NCI-H524 treated with DMSO at 0.1 percent for 48 hours (cell line): ENCODE results near the gene TM4SF18.

Source experiments
- DNase-seq: peaks from one replicate; lab custom pipeline; 2025; lab: John Stamatoyannopoulos, UW

The TM4SF18 gene

DNA sequence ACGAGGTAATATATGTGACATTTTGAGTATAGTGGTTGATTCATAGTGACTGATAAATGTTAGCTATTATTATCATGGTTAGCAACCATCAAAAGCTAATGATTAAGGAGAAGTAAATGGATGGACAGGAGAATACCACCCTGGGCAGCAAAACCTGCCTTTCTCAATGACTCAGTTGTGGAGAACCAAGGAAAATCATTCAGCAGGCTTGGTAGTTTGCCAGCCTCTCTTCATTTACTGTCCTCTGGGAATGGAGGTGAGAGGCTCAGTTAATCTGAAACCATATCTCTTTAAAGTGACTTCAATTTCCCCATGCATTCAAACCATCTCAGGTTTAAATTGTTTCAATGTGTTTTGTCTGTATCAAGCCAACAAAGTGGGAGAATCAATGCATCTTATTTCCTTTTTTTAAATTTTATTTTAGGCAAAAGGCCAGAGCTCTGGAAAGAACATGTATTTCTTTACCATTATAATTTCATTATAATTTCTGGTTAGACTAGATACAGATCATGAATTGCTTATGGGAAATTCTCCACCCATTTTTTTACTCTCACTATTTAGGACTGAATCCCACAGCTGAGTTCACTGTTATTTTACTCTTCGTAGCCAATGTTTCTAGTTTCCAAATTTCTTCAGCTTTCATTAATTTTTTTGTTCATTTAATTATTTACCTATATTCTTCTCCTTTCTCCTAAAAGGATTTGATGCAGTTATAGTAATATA is 2.7 kb downstream of the TM4SF18 start:
- no peak for DNase-seq

DNA sequence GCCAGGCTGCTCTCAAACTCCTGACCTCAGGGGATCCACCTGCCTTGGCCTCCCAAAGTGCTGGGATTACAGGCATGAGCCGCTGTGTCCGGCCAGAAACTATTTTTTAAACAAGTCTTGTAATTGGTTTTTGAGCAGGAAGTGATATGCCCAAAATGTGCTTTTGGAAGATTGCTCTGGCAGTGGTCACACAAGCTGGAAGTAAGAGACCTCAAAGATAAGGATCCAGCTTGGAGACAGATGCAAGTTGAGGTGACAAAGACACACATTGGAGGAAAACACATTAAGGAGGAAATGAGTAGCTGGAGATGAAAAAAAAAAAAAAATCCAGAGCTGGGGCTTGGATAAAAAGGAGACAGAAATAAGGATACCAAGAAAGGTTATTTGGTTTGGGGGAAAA is 6.3 kb downstream of the TM4SF18 start:
- DNase-seq, result no peak

DNA sequence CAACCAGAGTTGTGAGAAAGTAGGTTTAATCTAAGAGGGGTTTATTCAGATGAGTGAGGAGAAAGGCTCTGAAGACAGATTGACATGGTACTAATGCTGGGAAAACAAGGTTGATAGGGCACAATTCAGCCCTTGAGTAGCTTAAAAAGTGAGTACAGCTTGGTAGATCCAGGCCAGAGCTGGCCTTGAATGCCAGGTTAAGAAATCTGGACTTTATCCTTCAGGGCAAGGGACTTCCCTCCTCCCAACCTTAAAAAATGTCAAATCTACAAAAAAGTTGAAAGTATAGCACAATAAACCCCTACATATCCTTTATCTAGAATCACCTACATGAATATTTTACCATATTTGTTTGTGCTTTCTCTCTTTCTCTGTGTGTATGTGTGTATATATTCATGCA is 7.9 kb downstream of the TM4SF18 start:
- no peak for DNase-seq

DNA sequence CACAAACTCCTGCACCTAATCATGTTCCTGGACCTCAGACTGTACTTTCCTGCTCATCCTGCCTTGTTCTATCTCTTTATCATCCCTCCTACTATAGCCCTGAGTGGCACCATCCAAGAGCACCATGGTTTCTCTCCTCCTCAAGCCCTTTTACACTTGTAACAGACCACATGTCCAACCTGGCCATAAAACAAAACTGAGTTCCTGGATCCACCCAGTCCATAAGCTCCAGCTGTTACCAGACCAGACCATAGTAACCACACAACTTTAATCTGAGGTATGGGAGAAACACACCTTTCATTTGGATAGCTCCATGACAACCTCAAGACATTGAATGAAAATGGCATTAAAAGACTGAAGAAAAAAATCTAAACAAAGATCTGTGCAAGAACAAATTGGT is 9.1 kb downstream of the TM4SF18 start:
- DNase-seq, result no peak

DNA sequence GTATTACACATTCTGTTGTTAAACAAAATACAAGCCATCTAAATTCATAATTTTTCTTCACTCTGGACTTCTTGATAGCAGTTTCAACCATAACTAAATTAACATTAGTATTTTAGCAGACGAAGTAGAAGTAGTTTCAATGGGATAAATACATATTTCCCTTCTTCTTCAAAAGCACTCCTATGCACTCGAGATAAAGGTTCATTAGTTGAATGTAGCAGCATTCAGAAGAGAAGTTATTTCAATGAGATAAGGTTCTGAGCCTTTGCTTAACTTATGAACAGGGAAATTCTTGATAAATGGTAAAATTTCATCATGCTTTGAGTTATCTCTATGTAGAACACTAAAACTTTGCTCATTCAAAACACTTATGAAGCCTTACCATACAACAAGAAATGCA is 11.8 kb downstream of the TM4SF18 start:
- no peak for DNase-seq

DNA sequence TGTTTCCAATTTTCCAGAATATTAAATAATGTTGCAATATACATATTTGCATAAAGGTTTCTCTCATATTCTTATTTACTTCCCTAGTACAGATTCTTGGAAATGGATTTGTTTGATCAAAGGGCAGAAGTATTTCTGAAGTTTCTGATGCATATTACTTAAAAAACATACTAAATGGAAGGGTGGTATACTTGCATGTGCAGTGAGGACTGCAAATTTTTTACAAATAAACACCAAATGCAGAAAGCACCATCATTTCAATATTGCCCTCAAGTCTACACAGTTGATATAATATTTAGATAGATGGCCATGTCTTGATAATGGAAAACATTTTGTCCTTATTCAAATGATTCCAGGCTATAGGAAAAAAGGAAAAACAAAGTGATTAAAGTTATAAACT is 12.3 kb downstream of the TM4SF18 start:
- no peak for DNase-seq

DNA sequence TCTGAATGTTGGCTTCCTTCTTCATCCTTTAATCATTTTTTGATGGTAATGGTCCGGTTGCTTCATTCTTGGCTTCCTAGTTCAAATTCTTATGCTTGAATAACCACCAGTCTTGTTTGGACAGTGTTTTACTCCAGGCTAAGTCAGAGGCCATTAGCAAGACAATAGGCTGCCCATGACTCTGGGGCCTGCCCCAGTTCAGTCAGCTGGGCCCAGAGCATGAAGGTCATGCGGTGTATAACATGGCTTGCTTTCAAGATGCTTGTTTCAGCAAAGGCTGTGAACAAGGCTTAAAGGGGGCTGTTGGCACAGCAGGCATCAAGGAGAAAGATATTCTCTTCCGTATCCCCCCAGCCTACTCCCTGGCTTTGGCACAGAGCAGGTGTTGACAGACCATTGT is 13.7 kb downstream of the TM4SF18 start:
- no peak for DNase-seq

DNA sequence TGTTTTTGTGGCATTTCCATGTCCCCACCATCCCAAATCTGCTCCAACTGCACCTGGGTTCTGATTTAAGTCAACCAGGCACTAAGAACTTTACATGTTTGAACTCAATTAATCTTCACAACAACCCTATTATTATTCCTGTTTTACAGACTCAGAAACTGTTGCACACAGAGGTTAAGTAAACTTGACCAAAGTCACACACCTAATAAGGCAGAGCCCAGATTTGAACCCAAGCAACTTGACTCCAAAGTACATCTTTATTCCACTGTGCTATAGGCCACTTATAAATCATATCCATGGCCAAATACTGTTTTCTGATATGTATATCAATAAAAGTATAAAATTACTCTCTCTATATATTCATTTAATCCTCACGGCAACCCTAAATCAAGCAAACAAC is 16.4 kb downstream of the TM4SF18 start:
- no peak for DNase-seq

DNA sequence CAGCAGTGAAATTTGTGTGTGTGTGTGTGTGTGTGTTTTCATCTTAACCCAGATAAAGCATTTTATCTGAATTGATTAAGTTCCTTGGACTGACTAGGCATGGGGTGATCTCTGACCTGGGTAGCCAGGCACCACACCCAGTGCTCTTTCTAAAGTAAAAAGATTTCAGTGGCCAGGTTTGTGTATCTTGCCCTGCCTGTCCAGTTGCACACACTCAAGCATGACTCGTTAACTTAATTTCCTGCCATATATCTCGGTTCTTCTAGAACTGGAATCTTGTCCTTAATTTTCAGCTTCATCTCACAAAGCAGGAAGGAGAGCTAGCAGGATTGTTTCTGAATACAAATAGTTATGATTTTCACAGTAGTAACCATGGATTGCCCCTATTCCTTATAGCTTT is 17.0 kb downstream of the TM4SF18 start:
- no peak for DNase-seq

DNA sequence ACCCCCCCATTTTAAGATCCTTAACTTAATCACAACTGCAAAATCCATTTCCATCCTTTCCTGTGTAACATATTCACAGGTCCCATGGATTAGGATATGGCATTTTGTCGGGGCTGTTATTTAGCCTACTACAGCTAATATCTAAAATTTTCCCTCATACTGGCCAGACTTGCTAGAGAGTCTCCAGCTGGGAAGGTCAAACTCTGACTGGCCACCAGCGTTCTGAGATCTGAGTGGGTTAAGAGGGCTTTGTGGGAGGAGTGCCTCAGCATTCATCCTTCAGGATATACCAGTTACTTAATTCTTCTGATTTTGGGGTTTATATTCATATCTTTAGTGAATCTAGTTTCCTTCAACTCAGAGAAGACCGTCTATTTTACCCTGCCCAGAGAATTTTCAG is 17.7 kb downstream of the TM4SF18 start:
- no peak for DNase-seq

DNA sequence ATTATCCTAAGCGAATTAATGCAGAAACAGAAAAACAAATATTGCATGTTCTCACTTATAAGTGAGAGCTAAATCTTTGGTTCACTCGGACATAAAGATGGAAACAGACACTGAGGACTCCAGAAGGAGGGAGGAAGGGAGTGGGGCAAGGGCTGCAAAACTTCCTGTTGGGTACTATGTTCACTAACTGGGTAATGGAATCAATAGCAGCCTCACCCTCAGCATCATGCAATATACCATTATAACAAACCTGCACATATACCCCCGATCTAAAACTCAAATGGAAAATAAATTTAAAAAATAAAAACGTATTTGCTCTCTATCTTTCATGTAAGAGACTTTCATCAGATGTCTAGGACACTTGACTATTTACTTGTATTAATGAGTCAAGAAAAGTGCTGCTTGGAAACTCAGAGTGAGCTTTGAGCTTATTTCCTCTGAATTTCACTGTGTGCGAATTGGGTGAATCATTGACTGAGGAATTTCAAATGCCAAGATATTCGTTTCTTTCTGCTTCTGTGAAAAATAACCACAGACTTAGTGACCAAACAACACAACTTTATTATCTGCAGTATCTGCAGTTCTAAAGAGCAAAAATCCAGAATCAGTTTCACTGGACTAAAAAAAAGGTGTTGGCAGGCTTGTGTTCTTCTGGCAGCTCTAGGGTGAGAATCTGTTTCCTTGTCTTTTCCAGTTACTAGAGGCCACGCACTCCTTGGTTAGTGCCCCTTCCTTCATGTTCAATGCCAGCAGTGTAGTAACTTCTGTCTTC is 18.4 kb downstream of the TM4SF18 start:
- no peak for DNase-seq

DNA sequence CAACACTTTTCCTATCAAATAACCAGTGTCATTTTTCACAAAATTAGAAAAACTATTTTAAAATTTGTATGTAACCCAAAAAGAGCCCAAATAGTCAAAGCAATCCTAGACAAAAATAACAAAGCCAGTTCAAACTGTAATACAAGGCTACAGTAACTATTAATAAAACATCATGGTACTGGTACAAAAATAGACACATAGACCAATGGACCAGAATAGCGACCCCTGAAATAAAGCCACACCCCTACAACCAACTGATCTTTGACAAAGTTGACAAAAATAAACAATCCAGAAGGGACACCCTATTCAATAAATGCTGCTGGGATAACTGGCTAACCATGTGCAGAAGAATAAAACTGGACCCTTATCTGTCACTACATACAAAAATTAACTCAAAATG is 19.9 kb downstream of the TM4SF18 start:
- no peak for DNase-seq

DNA sequence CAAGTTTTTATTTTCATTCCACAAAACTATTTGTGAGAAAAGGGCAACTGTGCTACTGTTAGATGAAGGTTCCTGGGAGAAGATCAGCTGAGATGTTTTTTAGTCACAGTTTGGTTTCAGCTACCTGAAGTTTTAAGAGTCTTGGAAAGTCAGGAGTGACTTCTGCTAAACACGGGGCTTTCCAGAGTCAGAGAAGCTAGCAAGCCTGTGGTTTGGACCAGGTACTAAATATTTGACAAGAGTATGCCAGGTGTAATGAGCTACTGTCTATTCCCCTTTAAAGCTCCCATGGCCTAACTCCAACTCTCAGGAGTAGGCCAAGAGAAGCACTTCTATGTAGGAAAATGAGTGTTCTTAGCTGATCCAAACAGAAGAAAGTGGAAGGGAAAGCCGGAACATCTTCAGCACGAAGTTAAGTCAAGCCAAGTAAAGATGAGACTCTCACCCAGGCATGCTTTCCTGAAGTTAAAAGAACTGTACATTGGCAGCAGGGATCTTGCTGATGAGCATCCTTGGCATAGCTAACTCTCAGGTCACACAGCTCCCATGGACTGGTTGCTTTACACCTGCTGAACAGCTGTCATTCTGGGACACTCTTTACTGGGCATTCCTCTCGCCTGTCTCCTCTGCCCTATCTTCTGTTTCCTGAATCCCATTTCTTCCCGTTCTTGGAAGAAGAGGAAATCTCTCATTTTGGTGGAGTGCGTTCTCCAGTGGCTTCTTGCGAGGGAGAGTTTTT is 22.5 kb downstream of the TM4SF18 start:
- no peak for DNase-seq

DNA sequence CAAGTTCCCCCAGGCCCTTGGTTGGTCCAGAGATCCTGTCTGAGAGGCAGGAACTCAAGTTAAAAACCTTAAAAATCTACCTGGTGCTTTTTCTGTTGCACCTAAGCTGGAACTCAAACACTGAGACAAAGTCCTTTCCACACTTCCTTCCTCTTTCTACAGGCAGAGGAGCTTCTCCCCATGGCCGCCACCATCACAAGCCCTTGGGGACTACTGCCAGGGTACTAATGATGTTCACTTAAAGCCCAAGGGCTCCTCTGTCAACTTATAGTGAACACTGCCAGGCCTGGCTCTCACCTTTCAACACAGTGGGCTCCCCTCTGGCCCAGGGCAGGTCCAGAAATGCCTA is 26.0 kb downstream of the TM4SF18 start:
- DNase-seq, result no peak

DNA sequence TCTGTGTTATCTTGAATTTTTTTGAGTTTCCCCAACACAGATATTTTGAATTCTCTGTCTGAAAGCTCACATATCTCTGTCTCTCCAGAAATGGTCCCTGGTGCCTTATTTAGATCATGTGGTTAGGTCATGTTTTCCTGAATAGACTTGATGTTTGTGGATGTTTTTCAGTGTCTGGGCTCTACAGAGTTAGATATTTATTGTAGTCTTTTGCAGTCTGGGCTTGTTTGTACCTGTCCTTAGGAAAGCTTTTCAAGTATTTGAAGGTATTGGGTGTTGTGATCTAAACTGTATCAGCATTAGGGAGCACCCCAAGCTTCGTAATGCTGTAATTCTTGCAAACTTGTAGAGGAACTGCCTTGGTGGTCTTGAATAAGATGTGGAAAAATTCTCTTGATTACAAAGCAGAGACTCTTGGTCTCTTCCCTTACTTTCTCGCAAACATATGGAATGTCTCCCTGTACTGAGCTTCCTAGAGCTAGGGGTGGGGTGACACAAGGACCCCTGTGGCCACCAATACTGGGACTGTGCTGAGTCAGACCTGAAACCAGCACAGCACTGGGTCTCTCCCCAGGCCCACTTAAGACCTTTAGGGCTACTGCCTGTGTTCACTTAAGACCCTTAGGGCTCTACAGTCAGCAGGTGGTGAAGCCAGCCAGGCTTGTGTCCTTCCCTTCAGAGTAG is 26.5 kb downstream of the TM4SF18 start:
- DNase-seq, result no peak

DNA sequence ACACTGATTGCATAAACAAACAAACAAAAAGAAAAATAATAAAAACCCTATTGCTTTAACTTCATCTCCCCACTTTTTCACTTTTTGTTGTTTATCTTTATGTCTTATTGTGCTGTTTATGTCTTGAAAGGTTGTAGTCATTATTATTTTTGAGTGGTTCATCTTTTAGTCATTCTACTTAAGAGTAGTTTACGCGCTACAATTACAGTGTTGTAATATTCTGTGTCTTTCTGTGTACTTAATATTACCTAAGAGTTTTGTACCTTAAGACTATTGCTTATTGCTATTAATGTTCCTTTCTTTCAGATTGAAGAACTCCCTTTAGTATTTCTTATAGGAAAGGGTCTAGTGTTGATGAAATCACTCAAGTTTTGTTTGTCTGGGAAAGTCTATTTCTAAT is 28.1 kb downstream of the TM4SF18 start:
- no peak for DNase-seq

DNA sequence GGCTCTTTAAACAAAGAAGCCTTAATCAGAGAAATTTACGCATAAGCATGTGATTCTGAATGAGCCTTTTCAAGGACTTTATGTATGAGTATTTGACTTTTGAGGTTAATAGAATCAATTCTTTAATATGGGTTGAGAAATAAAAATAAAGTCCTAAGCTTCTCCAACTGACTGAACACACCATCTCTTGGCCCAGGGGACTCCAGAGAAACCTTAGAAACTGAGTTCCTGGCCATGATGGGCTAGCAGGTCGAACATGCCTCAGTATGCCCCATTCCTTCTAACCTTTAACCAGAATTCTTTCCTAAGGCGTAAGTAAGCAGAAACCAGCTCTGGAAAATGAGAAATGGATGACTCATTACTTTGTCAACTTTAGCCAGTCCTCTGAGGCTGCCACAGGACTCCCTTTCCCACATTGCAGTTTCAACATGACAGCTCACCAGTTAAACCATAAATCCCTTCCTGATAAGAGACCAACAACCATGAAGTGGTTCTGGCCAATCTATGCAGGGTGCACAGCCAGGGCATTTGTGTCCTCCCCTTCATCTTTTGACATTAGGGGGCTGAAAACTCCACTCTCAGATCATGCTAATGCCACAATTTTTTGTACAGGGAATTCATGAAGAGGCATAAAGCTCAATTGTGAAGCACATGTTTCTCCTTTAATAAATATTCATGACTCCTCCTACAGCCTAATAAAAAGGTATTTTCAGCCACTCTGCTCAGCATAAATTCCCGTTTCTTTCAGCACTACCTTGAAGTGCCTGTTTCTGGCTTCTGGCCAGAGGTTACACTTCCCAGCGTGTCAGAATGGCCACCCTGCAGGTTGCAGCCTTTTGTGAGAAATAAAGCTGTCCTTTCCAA is 33.3 kb downstream of the TM4SF18 start:
- DNase-seq, result no peak

DNA sequence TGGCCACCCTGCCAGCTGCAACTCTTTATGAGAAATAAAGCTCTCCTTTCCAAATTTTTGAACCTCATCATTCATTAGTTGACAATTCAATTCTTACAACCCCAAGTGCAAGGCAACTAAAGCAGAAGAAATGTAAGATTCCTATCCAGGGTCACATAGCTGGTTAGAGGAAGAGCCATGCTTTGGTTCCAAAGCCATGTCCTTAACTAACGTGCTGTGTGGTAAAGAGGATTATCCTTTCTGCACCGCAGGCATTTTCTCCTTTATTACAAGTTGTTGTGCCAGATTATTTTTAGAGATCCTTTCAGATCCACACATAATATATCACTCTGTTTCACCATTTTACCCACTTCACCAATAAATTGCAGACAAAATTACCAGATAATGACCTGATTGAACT is 36.5 kb downstream of the TM4SF18 start:
- DNase-seq, result no peak

DNA sequence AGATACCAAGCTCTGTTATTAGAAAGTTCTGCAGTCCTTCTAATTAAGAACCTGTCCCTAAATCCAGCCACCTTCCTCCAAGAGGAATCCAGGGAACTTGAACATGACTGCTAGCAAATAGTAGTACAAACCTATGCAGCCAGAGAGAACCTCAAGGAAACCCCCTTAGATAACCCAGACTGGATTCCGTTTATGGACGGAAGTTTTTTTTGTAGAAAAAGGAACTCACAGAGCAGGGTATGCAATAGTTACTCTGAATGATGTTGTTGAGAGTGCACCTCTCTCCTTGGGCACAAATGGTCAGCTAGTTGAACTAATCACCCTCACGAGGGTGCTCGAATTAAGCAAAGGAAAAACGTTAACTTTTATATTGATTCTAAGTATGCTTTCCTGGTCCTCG is 40.8 kb downstream of the TM4SF18 start:
- DNase-seq, result no peak

DNA sequence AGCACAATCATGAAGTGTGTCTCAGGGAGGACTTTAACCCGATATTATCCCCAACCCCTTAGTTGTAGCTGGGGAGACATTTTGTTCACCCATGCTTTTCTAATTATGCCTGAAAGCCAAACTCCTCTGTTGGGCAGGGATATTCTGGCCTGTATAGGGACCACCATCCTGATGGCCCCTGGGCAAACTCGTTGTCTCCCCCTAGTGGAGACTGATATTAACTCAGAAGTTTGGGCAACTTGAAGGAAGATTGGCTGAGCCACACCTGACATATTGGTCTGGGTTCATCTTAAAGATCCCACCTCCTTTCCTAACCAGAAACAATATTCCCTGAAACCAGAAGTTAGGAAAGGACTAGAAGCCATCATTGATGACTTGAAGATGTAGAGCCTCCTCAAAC is 42.3 kb downstream of the TM4SF18 start:
- DNase-seq, result no peak

DNA sequence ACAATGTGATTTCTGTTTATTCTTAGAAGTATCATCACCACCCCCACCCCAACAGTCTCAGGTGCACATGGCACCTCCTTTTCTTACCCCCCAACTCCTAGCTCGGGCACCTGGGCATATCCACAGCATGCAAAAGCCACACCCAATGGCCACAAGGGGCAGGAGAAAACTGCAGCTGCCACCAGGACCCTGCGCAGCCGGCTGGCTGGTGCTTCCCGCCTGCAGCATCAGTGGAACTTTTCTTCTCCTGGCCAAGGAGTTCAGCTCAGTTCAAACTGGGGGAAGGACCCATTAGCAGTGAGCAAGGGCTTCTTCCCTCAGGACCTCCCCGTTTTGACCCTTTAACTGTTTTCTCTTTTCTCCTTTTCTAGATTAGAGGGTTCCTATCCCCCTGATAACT is 44.8 kb downstream of the TM4SF18 start:
- no peak for DNase-seq

DNA sequence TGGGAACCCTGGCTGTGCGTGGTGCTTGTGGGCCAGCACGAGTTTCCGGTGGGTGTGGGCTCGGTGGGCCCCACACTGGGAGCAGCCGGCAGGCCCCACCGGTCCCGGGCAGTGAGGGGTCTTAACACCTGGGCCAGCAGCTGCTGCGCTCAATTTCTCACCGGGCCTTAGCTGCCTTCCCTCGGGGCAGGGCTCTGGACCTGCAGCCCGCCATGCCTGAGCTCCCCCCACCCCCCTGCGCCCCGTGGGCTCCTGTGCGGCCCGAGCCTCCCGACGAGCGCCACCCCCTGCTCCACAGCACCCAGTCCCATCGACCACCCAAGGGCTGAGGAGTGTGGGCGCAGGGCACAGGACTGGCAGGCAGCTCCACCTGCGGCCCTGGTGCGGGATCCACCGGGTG is 49.4 kb downstream of the TM4SF18 start:
- DNase-seq, result no peak
